ENCODE results near the gene SHE.

SHE gene

DNA sequence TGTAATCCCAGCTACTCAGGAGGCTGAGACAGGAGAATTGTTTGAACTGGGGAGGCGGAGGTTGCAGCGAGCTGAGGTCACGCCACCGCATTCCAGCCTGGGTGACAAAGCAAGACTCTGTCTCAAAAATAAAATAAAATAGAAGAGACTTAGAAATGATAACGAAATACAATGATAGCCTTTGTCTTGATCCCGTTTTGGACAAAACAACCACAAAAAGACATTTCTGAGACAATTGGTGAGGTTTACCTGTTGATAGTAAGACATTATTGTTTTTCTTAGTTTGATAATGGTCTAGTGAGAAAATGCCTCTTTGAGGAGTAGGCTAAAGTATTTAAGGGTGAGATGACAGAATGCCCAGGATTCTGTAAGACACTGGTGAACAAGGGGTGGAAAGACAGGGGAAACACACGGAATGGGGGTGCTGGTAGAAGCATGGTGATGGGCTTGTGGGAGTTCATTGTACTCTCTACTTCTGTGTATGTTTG is 11.9 kb upstream of the SHE start:
- H3K4me1 ChIP-seq (ENCODE audit: control insufficient read depth, insufficient read depth, low read depth, low read length) = no peaks in the 10 kb centered on the region
- 92% methylated on average over 3 of the region's 7 CpGs for WGBS
- no peaks in the 10 kb centered on the region for H3K9me3 ChIP-seq (ENCODE audit: control insufficient read depth, low read length)
- H4K8ac ChIP-seq (ENCODE audit: low read length) = no peak overlapping the region
- no peak overlapping the region for H2AK5ac ChIP-seq (ENCODE audit: low read length, severe bottlenecking)
- H3K4ac ChIP-seq (ENCODE audit: low read depth in 1 of 2, low read length in 2 of 2) = no peak overlapping the region
- no peak overlapping the region for H3K14ac ChIP-seq (ENCODE audit: low read length in 2 of 2)
- no peak overlapping the region for H3K27ac ChIP-seq (ENCODE audit: low read length, poor library complexity, severe bottlenecking)
- H3K27me3 ChIP-seq (ENCODE audit: control insufficient read depth in 1 of 2, insufficient read depth in 1 of 2, low read length in 2 of 2) = peaks cover 33 to 38% of the 10 kb centered on the region in 2 experiments
- no peak overlapping the region for H3K4me2 ChIP-seq (ENCODE audit: low read length, poor library complexity, severe bottlenecking)
- H3K79me1 ChIP-seq (replicated peaks; ENCODE audit: low read length, poor library complexity, severe bottlenecking) = no peaks in the 10 kb centered on the region
- no peak overlapping the region for H2BK120ac ChIP-seq (ENCODE audit: low read depth, low read length)
- H2AFZ ChIP-seq (ENCODE audit: low read depth, low read length) = no peak overlapping the region
- H3K23ac ChIP-seq (ENCODE audit: low read length in 2 of 2) = no peak overlapping the region
- no peak overlapping the region for H4K91ac ChIP-seq (ENCODE audit: low read length)
- no peak overlapping the region for H3K18ac ChIP-seq (ENCODE audit: low read depth in 1 of 2, low read length in 2 of 2)
- no peak overlapping the region for H3K9ac ChIP-seq (ENCODE audit: low read length)
- H3K4me3 ChIP-seq (ENCODE audit: insufficient read depth in 1 of 2, low read depth in 1 of 2, low read length in 2 of 2) = no peak overlapping the region
- H2BK12ac ChIP-seq (ENCODE audit: low read length in 2 of 2) = no peak overlapping the region
- H2BK5ac ChIP-seq (ENCODE audit: low read depth, low read length, poor library complexity, severe bottlenecking) = no peak overlapping the region
- no peak for DNase-seq
- H2BK15ac ChIP-seq (ENCODE audit: low read depth, poor library complexity, severe bottlenecking) = no peak overlapping the region
- H3K36me3 ChIP-seq (ENCODE audit: control insufficient read depth in 1 of 2, insufficient read depth in 2 of 2, low read depth in 1 of 2, low read length in 2 of 2) = no peaks in the 10 kb centered on the region

DNA sequence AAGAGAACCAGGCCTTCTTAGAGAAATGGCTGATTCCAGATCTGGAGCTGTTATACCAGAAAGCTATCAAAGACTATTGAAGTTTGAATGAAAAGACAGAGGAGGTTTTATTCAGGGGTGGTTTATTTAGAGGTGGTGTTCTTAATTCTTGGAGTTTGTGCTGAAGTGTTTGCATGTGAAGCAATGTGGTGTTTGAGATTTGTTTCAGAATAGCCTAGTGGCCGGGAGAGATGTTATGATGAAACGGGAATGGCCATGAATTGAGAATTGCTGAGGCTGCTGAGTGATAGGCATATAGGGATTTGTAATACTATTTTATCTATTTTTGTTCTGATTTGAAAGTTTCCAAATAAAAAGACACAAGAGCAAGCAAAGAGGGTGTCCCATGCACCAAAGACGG is 10.5 kb upstream of the SHE start:
- Histone ChIP-seq H2BK12ac (ENCODE audit: low read length in 2 of 2) (no peak overlapping the region), H3K9me3 (ENCODE audit: control insufficient read depth, low read length) (no peaks in the 10 kb centered on the region), H2BK15ac (ENCODE audit: low read depth, poor library complexity, severe bottlenecking) (no peak overlapping the region), H2BK120ac (ENCODE audit: low read depth, low read length) (no peak overlapping the region), H3K18ac (ENCODE audit: low read depth in 1 of 2, low read length in 2 of 2) (no peak overlapping the region), H3K4ac (ENCODE audit: low read depth in 1 of 2, low read length in 2 of 2) (no peak overlapping the region), H3K4me3 (ENCODE audit: insufficient read depth in 1 of 2, low read depth in 1 of 2, low read length in 2 of 2) (no peak overlapping the region), H4K91ac (ENCODE audit: low read length) (no peak overlapping the region), H2AK5ac (ENCODE audit: low read length, severe bottlenecking) (no peak overlapping the region), H3K23ac (ENCODE audit: low read length in 2 of 2) (no peak overlapping the region), H3K9ac (ENCODE audit: low read length) (no peak overlapping the region), H3K4me1 (ENCODE audit: control insufficient read depth, insufficient read depth, low read depth, low read length) (no peaks in the 10 kb centered on the region), H3K14ac (ENCODE audit: low read length in 2 of 2) (no peak overlapping the region), H3K4me2 (ENCODE audit: low read length, poor library complexity, severe bottlenecking) (no peak overlapping the region), H3K36me3 (ENCODE audit: control insufficient read depth in 1 of 2, insufficient read depth in 2 of 2, low read depth in 1 of 2, low read length in 2 of 2) (no peaks in the 10 kb centered on the region), H3K27me3 (ENCODE audit: control insufficient read depth in 1 of 2, insufficient read depth in 1 of 2, low read length in 2 of 2) (peaks cover 43 to 48% of the 10 kb centered on the region in 2 experiments), H3K27ac (ENCODE audit: low read length, poor library complexity, severe bottlenecking) (no peak overlapping the region), H3K79me1 (replicated peaks; ENCODE audit: low read length, poor library complexity, severe bottlenecking) (no peaks in the 10 kb centered on the region), H4K8ac (ENCODE audit: low read length) (no peak overlapping the region), H2AFZ (ENCODE audit: low read depth, low read length) (no peak overlapping the region), H2BK5ac (ENCODE audit: low read depth, low read length, poor library complexity, severe bottlenecking) (no peak overlapping the region)
- 100% methylated on average over 1 of the region's 3 CpGs for WGBS
- no peak for DNase-seq

DNA sequence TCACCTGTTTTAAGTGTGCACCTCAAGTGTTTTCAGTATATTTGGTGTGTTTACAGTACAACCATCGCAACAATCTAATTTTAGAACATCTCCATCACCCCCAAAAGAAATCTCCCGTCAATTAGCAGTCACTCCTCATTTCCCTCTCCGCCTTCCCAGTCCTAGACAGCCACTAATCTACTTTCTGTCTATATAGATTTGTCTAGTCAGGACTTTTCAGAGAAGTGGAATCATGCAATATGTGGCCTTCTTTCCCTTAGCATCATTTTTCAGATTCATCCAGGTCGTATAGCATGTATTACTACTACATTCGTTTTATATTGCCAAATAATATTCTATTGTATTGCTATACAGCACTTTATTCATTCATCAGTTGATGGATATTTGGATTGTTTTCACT is 1.7 kb upstream of the SHE start:
- WGBS = 93% methylated on average over 3 of the region's 5 CpGs
- Histone ChIP-seq H3K4ac (ENCODE audit: low read depth in 1 of 2, low read length in 2 of 2) (no peak overlapping the region), H2BK15ac (ENCODE audit: low read depth, poor library complexity, severe bottlenecking) (no peak overlapping the region)

DNA sequence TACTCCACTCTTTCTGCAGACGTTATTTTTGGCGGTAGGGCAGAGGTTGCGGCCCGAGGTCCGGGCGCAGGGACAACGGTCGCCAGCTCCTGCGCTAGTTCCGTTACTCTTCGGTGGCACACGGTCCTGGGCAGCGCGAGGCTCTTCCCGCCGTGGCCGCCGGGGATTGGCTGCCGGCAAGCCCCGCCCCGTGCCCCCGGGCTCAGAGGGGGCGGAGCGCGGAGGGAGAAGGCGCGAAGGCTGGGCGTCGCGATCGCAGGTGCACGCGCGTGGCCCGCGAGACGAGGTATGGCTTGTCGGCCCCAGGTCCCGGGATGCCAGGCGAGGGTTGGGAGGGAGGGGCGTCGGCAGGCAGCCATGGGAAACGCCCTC is 518 bp upstream of the SHE start:
- 48% methylated on average over 42 of the region's 43 CpGs for WGBS

More for the DNA sequence above, 1.7 kb upstream of the SHE start:
- Histone ChIP-seq H3K27ac (ENCODE audit: low read length, poor library complexity, severe bottlenecking) (no peak overlapping the region), H3K79me1 (replicated peaks; ENCODE audit: low read length, poor library complexity, severe bottlenecking) (no peaks in the 10 kb centered on the region), H3K23ac (ENCODE audit: low read length in 2 of 2) (no peak overlapping the region), H2BK5ac (ENCODE audit: low read depth, low read length, poor library complexity, severe bottlenecking) (no peak overlapping the region), H2BK120ac (ENCODE audit: low read depth, low read length) (no peak overlapping the region), H2AFZ (ENCODE audit: low read depth, low read length) (no peak overlapping the region), H2BK12ac (ENCODE audit: low read length in 2 of 2) (no peak overlapping the region), H3K9ac (ENCODE audit: low read length) (no peak overlapping the region), H2AK5ac (ENCODE audit: low read length, severe bottlenecking) (no peak overlapping the region), H3K4me3 (ENCODE audit: insufficient read depth in 1 of 2, low read depth in 1 of 2, low read length in 2 of 2) (no peak overlapping the region), H4K8ac (ENCODE audit: low read length) (no peak overlapping the region), H3K4me2 (ENCODE audit: low read length, poor library complexity, severe bottlenecking) (no peak overlapping the region), H3K18ac (ENCODE audit: low read depth in 1 of 2, low read length in 2 of 2) (no peak overlapping the region), H4K91ac (ENCODE audit: low read length) (no peak overlapping the region), H3K4me1 (ENCODE audit: control insufficient read depth, insufficient read depth, low read depth, low read length) (peaks cover 7% of the 10 kb centered on the region), H3K36me3 (ENCODE audit: control insufficient read depth in 1 of 2, insufficient read depth in 2 of 2, low read depth in 1 of 2, low read length in 2 of 2) (no peaks in the 10 kb centered on the region), H3K9me3 (ENCODE audit: control insufficient read depth, low read length) (peaks cover 9% of the 10 kb centered on the region), H3K27me3 (ENCODE audit: control insufficient read depth in 1 of 2, insufficient read depth in 1 of 2, low read length in 2 of 2) (peaks cover 79 to 93% of the 10 kb centered on the region in 2 experiments), H3K14ac (ENCODE audit: low read length in 2 of 2) (no peak overlapping the region)
- no peak for DNase-seq

More for the DNA sequence above, 518 bp upstream of the SHE start:
- no peak overlapping the region for H3K4me3 ChIP-seq (ENCODE audit: insufficient read depth in 1 of 2, low read depth in 1 of 2, low read length in 2 of 2)
- H3K18ac ChIP-seq (ENCODE audit: low read depth in 1 of 2, low read length in 2 of 2) = no peak overlapping the region
- no peak overlapping the region for H3K23ac ChIP-seq (ENCODE audit: low read length in 2 of 2)
- no peaks in the 10 kb centered on the region for H3K36me3 ChIP-seq (ENCODE audit: control insufficient read depth in 1 of 2, insufficient read depth in 2 of 2, low read depth in 1 of 2, low read length in 2 of 2)
- H3K79me1 ChIP-seq (replicated peaks; ENCODE audit: low read length, poor library complexity, severe bottlenecking) = no peaks in the 10 kb centered on the region
- no peak overlapping the region for H2BK5ac ChIP-seq (ENCODE audit: low read depth, low read length, poor library complexity, severe bottlenecking)
- no peak overlapping the region for H2BK15ac ChIP-seq (ENCODE audit: low read depth, poor library complexity, severe bottlenecking)
- peaks cover 70 to 83% of the 10 kb centered on the region in 2 experiments for H3K27me3 ChIP-seq (ENCODE audit: control insufficient read depth in 1 of 2, insufficient read depth in 1 of 2, low read length in 2 of 2)
- no peak overlapping the region for H3K4me2 ChIP-seq (ENCODE audit: low read length, poor library complexity, severe bottlenecking)
- H4K8ac ChIP-seq (ENCODE audit: low read length) = no peak overlapping the region
- no peak overlapping the region for H2AK5ac ChIP-seq (ENCODE audit: low read length, severe bottlenecking)
- no peak overlapping the region for H2BK12ac ChIP-seq (ENCODE audit: low read length in 2 of 2)
- peaks cover 7% of the 10 kb centered on the region for H3K4me1 ChIP-seq (ENCODE audit: control insufficient read depth, insufficient read depth, low read depth, low read length)
- DNase-seq = no peak
- peaks cover 9% of the 10 kb centered on the region for H3K9me3 ChIP-seq (ENCODE audit: control insufficient read depth, low read length)
- no peak overlapping the region for H3K14ac ChIP-seq (ENCODE audit: low read length in 2 of 2)
- no peak overlapping the region for H3K27ac ChIP-seq (ENCODE audit: low read length, poor library complexity, severe bottlenecking)
- H4K91ac ChIP-seq (ENCODE audit: low read length) = no peak overlapping the region
- no peak overlapping the region for H3K4ac ChIP-seq (ENCODE audit: low read depth in 1 of 2, low read length in 2 of 2)
- no peak overlapping the region for H2BK120ac ChIP-seq (ENCODE audit: low read depth, low read length)
- no peak overlapping the region for H3K9ac ChIP-seq (ENCODE audit: low read length)
- no peak overlapping the region for H2AFZ ChIP-seq (ENCODE audit: low read depth, low read length)
